DOHH2 (cell line): ENCODE measurements around the gene NCAM1.

Experiments used
- H3F3A ChIP-seq: fragments of 200-600 bp; sonication (generic), shearing (Covaris generic); 2 replicates; pipeline ENCODE4 v1.6.0; 2016; ENCODE audit warnings: antibody characterized with exemption, mild to moderate bottlenecking; ENCODE audit not compliant: control insufficient read depth, insufficient read depth
- H3K27ac ChIP-seq: fragments of 200-600 bp; sonication (generic); 2 replicates; pipeline ENCODE4 v1.5.1; 2014; ENCODE audit warnings: low read depth, mild to moderate bottlenecking, low read length, moderate library complexity
- H3K27me3 ChIP-seq: fragments of 200-600 bp; sonication (generic); 2 replicates; pipeline ENCODE4 v1.6.1; 2014; ENCODE audit warnings: mild to moderate bottlenecking, low read length, mixed read lengths; ENCODE audit not compliant: control insufficient read depth
- H3K36me3 ChIP-seq: fragments of 200-600 bp; sonication (generic); 2 replicates; pipeline ENCODE4 v1.6.1; 2014; ENCODE audit warnings: mild to moderate bottlenecking, low read length, moderate library complexity, mixed read lengths; ENCODE audit not compliant: control insufficient read depth
- H3K4me1 ChIP-seq: fragments of 200-600 bp; sonication (generic); 2 replicates; pipeline ENCODE4 v1.6.1; 2014; ENCODE audit warnings: mild to moderate bottlenecking, low read length, mixed read lengths; ENCODE audit not compliant: control insufficient read depth
- H3K4me2 ChIP-seq: fragments of 200-600 bp; sonication (generic); 2 replicates; pipeline ENCODE4 v1.6.0; 2014; ENCODE audit warnings: mild to moderate bottlenecking, low read length, moderate library complexity
- H3K4me3 ChIP-seq: fragments of 200-600 bp; sonication (generic); 2 replicates; pipeline ENCODE4 v1.5.1; 2014; ENCODE audit warnings: mild to moderate bottlenecking, low read length, mixed read lengths
- H3K79me2 ChIP-seq: fragments of 200-600 bp; sonication (generic); 2 replicates; pipeline ENCODE4 v1.6.1; 2014; ENCODE audit warnings: mild to moderate bottlenecking, low read length, mixed read lengths; ENCODE audit not compliant: control insufficient read depth
- H3K9me2 ChIP-seq: fragments of 200-600 bp; sonication (generic); replicated peaks from 2 replicates; pipeline ENCODE4 v1.6.1; 2014; ENCODE audit warnings: mild to moderate bottlenecking, low read length, mixed read lengths; ENCODE audit not compliant: control insufficient read depth
- H3K9me3 ChIP-seq: fragments of 200-600 bp; sonication (generic); 2 replicates; pipeline ENCODE4 v1.6.1; 2014; ENCODE audit warnings: antibody characterized with exemption, low read length, mixed read lengths; ENCODE audit not compliant: control insufficient read depth, insufficient read depth
- H4K20me1 ChIP-seq: fragments of 200-600 bp; sonication (generic); 2 replicates; pipeline ENCODE4 v1.6.0; 2014; ENCODE audit warnings: low read depth, mild to moderate bottlenecking, antibody characterized with exemption, low read length, moderate library complexity; ENCODE audit not compliant: control insufficient read depth, insufficient read depth
- EZH2phosphoT487 ChIP-seq: fragments of 200-600 bp; sonication (generic); IDR thresholded peaks from 2 replicates; pipeline ENCODE4 v1.6.1; 2017; ENCODE audit warnings: borderline replicate concordance, mild to moderate bottlenecking, antibody characterized with exemption, low read length, moderate library complexity, mixed read lengths
- TF ChIP-seq, protein P1 (sequence below): fragments of 200-600 bp; sonication (generic); IDR thresholded peaks from one replicate; pipeline ENCODE4 v1.5.1; 2014; ENCODE audit warnings: antibody characterized with exemption, mild to moderate bottlenecking, low read depth, low read length; ENCODE audit not compliant: poor library complexity, severe bottlenecking

Gene NCAM1

DNA sequence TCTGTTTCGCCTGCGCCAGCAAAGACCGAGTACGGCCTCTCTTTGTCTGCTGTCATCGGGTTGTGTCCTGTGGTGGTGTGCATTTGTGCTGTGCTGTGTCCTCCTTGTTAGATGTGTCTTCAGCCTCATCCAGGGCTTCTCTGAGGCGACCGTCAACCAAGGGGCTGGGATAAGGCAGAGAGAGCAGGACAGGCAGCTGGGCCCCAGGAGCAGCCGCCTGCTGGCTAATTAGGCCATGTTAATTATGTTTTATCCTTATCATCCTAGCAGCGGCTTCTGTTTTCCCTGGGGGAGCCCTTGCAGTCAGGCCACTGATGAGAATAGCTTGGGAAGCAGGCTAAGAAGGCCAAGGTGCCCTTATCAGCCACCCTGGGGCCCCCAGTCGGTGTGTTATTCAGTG, 312.5 kb downstream of the NCAM1 start:
- Histone ChIP-seq H3K4me1 (no peaks in the 10 kb centered on the region), H3F3A (no peaks in the 10 kb centered on the region), H3K27ac (no peak overlapping the region), H3K4me3 (no peak overlapping the region), H3K36me3 (no peaks in the 10 kb centered on the region), H3K27me3 (no peaks in the 10 kb centered on the region), H3K9me2 (no peaks in the 10 kb centered on the region), H4K20me1 (no peaks in the 10 kb centered on the region), H3K4me2 (no peak overlapping the region), H3K79me2 (no peaks in the 10 kb centered on the region), H3K9me3 (no peaks in the 10 kb centered on the region)
- TF ChIP-seq EZH2phosphoT487, result no peak
- TF ChIP-seq, protein P1, sequence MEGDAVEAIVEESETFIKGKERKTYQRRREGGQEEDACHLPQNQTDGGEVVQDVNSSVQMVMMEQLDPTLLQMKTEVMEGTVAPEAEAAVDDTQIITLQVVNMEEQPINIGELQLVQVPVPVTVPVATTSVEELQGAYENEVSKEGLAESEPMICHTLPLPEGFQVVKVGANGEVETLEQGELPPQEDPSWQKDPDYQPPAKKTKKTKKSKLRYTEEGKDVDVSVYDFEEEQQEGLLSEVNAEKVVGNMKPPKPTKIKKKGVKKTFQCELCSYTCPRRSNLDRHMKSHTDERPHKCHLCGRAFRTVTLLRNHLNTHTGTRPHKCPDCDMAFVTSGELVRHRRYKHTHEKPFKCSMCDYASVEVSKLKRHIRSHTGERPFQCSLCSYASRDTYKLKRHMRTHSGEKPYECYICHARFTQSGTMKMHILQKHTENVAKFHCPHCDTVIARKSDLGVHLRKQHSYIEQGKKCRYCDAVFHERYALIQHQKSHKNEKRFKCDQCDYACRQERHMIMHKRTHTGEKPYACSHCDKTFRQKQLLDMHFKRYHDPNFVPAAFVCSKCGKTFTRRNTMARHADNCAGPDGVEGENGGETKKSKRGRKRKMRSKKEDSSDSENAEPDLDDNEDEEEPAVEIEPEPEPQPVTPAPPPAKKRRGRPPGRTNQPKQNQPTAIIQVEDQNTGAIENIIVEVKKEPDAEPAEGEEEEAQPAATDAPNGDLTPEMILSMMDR, result no peak

DNA sequence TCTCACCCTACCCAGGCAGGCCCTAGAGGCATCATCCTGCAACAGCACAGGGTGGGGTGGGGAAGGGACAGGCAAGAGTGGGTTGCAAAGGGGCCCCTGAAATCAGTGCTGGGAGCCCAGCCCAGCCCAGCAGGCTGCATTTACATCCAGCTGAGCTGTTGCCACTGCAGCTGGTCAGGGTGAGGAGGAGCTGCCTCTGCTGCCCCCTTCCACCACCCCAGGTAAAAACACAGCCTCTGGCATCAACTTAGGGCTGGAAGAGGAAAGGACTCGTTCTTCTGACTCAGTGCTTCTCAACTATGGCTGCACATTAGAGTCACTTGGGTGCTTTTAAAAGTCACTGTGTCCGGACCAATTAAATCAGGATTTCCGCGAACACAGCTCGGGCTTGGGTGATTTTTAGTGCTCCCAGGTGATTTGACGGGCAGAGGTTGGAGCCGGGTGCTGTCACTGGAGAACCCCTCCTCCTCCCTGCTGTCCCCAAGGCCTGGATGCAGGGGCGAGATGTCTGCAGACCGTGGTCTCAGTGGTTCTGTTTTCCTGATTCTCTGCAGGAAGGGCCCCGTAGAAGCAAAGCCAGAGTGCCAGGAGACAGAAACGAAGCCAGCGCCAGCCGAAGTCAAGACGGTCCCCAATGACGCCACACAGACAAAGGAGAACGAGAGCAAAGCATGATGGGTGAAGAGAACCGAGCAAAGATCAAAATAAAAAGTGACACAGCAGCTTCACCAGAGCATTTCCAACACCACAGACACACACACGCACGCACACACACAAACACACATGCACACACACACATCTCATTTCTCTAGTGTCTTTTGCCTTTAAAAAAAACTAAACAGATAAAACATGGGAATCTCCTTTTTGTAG, 313.7 kb downstream of the NCAM1 start:
- Histone ChIP-seq H3K4me1 (no peaks in the 10 kb centered on the region), H3K79me2 (no peaks in the 10 kb centered on the region), H3K9me2 (no peaks in the 10 kb centered on the region), H3K27me3 (no peaks in the 10 kb centered on the region), H3K9me3 (no peaks in the 10 kb centered on the region), H3K4me2 (no peak overlapping the region), H4K20me1 (no peaks in the 10 kb centered on the region), H3K36me3 (no peaks in the 10 kb centered on the region), H3K27ac (no peak overlapping the region), H3K4me3 (no peak overlapping the region), H3F3A (no peaks in the 10 kb centered on the region)
- TF ChIP-seq, protein P1, result no peak
- no peak for TF ChIP-seq EZH2phosphoT487

GRCh38 chr11:113275602-113276001, 314.4 kb downstream of the NCAM1 start:
- no peak for TF ChIP-seq EZH2phosphoT487
- TF ChIP-seq, protein P1, result no peak
- Histone ChIP-seq H4K20me1 (no peaks in the 10 kb centered on the region), H3K9me2 (no peaks in the 10 kb centered on the region), H3K4me2 (no peak overlapping the region), H3K4me3 (no peak overlapping the region), H3K9me3 (no peaks in the 10 kb centered on the region), H3K36me3 (no peaks in the 10 kb centered on the region), H3F3A (no peaks in the 10 kb centered on the region), H3K27me3 (no peaks in the 10 kb centered on the region), H3K27ac (no peak overlapping the region), H3K79me2 (no peaks in the 10 kb centered on the region), H3K4me1 (no peaks in the 10 kb centered on the region)
